Mesendoderm (in vitro differentiated cells): Measurements from ENCODE around the gene SGSH.
A peak's percentile ranks its signal among the peaks of the same experiment; 100 is the strongest.
"Not testable (repeated sequence)": the region's sequence is repeated elsewhere in the genome, so short reads cannot be mapped to it uniquely, and the experiment has no call there.

Experiments used
- DNase-seq: peaks from one replicate; pipeline ENCODE4 v3.0.0; 2013
- H2AK5ac ChIP-seq: 2 replicates; pipeline ENCODE4 v1.6.1; 2013; ENCODE audit warnings: low read length, inconsistent platforms
- H2BK120ac ChIP-seq: 2 replicates; pipeline ENCODE4 v1.6.1; 2013; ENCODE audit warnings: low read depth, mild to moderate bottlenecking, low read length, moderate library complexity, mixed read lengths
- H2BK15ac ChIP-seq: replicated peaks from 2 replicates; pipeline ENCODE4 v1.6.1; 2013; ENCODE audit warnings: low read depth, mild to moderate bottlenecking, moderate library complexity
- H2BK5ac ChIP-seq: 2 replicates; pipeline ENCODE4 v1.6.1; 2013; ENCODE audit warnings: low read length, inconsistent platforms
- H3K18ac ChIP-seq: 2 replicates; pipeline ENCODE4 v1.6.1; 2013; ENCODE audit warnings: mild to moderate bottlenecking, low read length, mixed read lengths
- H3K23ac ChIP-seq: one replicate; pipeline ENCODE4 v1.6.1; 2013; ENCODE audit warnings: low read length
- H3K27ac ChIP-seq: 2 replicates; pipeline ENCODE4 v1.5.1; 2013; ENCODE audit warnings: low read depth, mild to moderate bottlenecking, inconsistent platforms, low read length, moderate library complexity
- H3K27me3 ChIP-seq: 2 replicates; pipeline ENCODE4 v1.6.1; 2013; ENCODE audit warnings: low read length, control low read depth, mild to moderate bottlenecking, inconsistent platforms; ENCODE audit not compliant: insufficient read depth, poor library complexity
- H3K36me3 ChIP-seq: 2 replicates; pipeline ENCODE4 v1.6.1; 2013; ENCODE audit warnings: low read length, inconsistent platforms; ENCODE audit not compliant: control insufficient read depth, insufficient read depth
- H3K4ac ChIP-seq: one replicate; pipeline ENCODE4 v1.6.1; 2013; ENCODE audit warnings: low read depth, mild to moderate bottlenecking, low read length, moderate library complexity
- H3K4me1 ChIP-seq: 2 replicates; pipeline ENCODE4 v1.6.1; 2013; ENCODE audit warnings: low read depth, low read length, inconsistent platforms; ENCODE audit not compliant: control insufficient read depth
- H3K4me2 ChIP-seq: 2 replicates; pipeline ENCODE4 v1.6.1; 2013; ENCODE audit warnings: low read length
- H3K4me3 ChIP-seq: 2 replicates; pipeline ENCODE4 v1.5.1; 2013; ENCODE audit warnings: mild to moderate bottlenecking, low read length
- H3K56ac ChIP-seq: one replicate; pipeline ENCODE4 v1.6.1; 2013; ENCODE audit warnings: low read length
- H3K79me1 ChIP-seq: 2 replicates; pipeline ENCODE4 v1.6.1; 2013; ENCODE audit warnings: low read length, inconsistent platforms
- H3K79me2 ChIP-seq: 2 replicates; pipeline ENCODE4 v1.6.1; 2013; ENCODE audit warnings: mild to moderate bottlenecking, low read length; ENCODE audit not compliant: control insufficient read depth, insufficient read depth
- H3K9ac ChIP-seq: 2 replicates; pipeline ENCODE4 v1.6.1; 2013; ENCODE audit warnings: low read length, inconsistent platforms
- H4K5ac ChIP-seq: one replicate; pipeline ENCODE4 v1.6.1; 2013; ENCODE audit warnings: low read length
- H4K8ac ChIP-seq: one replicate; pipeline ENCODE4 v1.6.1; 2013; ENCODE audit warnings: low read depth, mild to moderate bottlenecking, control low read depth, low read length, moderate library complexity
- WGBS: extraction: QIAGEN DNeasy Blood & Tissue Kit; methylation state at CpG from one replicate; pipeline ENCODE4 v1.1.7; 2013; ENCODE audit warnings: low lambda C conversion rate, missing lambda C conversion rate; ENCODE audit not compliant: insufficient coverage; ENCODE audit errors: extremely low coverage; 5-methylcytosine and 5-hydroxymethylcytosine counted together

SGSH gene

DNA sequence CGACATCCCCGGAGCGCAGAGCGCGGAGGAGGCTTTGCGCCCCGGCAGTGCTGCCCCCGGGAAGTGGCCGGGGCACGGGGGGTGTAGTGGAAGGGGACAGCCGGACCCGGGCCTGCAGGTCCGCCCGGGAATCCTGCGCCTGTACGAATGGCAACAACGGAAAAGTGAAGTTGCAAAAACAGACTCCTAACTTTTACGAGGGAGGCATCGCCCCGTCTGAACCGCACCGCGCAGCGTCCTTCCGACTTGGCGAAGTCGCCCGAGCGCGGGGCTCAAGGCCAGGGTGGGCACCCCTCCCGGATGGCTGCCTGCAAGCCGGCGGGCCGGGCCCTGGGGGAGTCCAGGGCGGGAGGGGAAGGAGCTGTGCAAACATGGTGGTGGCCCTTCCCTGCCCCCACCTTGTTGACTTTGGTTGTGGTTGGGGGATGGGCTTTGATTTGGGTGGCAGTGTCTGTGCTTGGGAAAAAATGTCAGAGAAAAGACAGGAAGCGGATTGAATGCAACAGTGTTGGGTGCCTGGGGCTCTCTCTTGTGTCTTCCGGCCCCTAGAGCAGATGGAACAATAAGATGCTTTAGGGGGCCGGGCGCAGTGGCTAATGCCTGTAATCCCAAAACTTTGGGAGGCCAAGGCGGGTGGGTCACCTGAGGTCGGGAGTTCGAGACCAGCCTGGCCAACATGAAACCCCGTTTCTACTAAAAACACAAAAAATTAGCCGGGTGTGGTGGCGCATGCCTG is 41.2 kb upstream of the SGSH start:
- Histone ChIP-seq H3K18ac (peak overlapping the region; percentile 100), H2BK120ac (peak overlapping the region; percentile 98), H3K36me3 (no peaks in the 10 kb centered on the region), H3K23ac (peak overlapping the region; percentile 98), H3K27me3 (no peaks in the 10 kb centered on the region), H2BK5ac (peak overlapping the region; percentile 95), H3K27ac (peak overlapping the region; percentile 99), H3K79me1 (peaks cover 4% of the 10 kb centered on the region), H3K4me1 (peaks cover 7% of the 10 kb centered on the region), H2AK5ac (no peak overlapping the region), H2BK15ac (no peak overlapping the region), H3K4me3 (peak overlapping the region; percentile 81), H3K9ac (peak overlapping the region; percentile 98), H3K4me2 (peak overlapping the region; percentile 73), H3K79me2 (no peaks in the 10 kb centered on the region), H3K56ac (peak overlapping the region; percentile 99), H3K4ac (peak overlapping the region; percentile 100), H4K5ac (no peak overlapping the region), H4K8ac (peak overlapping the region; percentile 94)
- DNase-seq = peak; percentile 97
- no CpG with 5 or more reads among the region's 45 CpGs for WGBS

DNA sequence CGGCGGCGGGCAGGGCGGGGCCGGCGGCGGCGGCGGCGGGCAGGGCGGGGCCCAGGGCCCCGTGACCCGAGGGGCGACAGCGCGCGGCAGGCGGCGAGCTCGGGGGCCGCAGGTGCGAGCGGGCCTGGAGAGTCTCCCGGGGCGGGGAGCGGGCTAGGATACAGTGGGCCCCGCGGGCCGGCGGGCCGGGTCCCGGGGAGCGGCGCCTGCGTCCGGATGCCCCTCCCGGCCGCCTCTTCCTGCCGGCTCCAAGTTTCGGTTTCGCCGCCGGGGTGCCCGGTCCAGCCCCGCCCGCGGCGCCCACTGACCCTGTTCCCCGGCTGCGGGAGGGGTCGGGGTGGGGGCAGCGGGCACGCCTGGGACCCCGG is 40.6 kb upstream of the SGSH start, which contains the start of gene RNF213:
RNF213 (plus strand) TSS at position 62 of the 368 bp plus-strand sequence. CDS start 2,830 bp downstream, outside the sequence.
- H3K4me1 ChIP-seq = peaks cover 7% of the 10 kb centered on the region
- peak; percentile 51 for DNase-seq
- peak within 1 kb of the TSS; percentile 98 for H2BK120ac ChIP-seq
- no peak within 1 kb of the TSS for H2AK5ac ChIP-seq
- H2BK15ac ChIP-seq = no peak within 1 kb of the TSS
- no peaks in the 10 kb centered on the region for H3K79me2 ChIP-seq
- no peak within 1 kb of the TSS for H4K5ac ChIP-seq
- H3K4ac ChIP-seq = peak within 1 kb of the TSS; percentile 100
- H3K56ac ChIP-seq = peak within 1 kb of the TSS; percentile 99
- no CpG with 5 or more reads among the region's 54 CpGs for WGBS
- H3K9ac ChIP-seq = peak within 1 kb of the TSS; percentile 98
- H3K18ac ChIP-seq = peak within 1 kb of the TSS; percentile 100
- peak within 1 kb of the TSS; percentile 73 for H3K4me2 ChIP-seq
- H3K23ac ChIP-seq = peak within 1 kb of the TSS; percentile 98
- peak within 1 kb of the TSS; percentile 94 for H4K8ac ChIP-seq
- H2BK5ac ChIP-seq = peak within 1 kb of the TSS; percentile 95
- H3K4me3 ChIP-seq = peak within 1 kb of the TSS; percentile 81
- peak within 1 kb of the TSS; percentile 99 for H3K27ac ChIP-seq
- H3K27me3 ChIP-seq = no peaks in the 10 kb centered on the region
- no peaks in the 10 kb centered on the region for H3K36me3 ChIP-seq
- H3K79me1 ChIP-seq = peaks cover 4% of the 10 kb centered on the region

DNA sequence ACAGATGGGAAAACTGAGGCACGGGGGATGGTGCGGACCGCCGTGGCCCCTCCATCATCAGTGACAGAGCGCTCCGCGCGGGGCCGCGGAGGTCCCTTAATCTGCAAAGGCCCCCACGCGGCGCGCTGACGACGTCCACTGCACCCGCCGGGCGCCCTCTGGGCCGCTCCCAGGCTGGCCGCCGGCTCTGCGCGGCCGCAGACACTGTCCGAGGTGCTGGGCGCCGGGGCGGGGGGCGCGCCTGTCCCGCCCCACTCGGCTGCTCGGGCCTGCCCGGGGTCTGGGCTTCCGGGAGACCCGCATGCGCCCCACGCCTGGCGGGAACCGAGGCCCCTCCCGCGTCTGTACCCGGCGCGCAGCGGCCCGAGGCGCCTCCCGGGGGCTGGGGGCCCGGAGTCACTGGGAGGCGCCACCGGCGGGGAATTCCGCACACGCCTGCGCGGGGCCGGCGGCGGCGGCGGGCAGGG is 40.0 kb upstream of the SGSH start:
- H2BK5ac ChIP-seq = no peak overlapping the region
- H2AK5ac ChIP-seq = no peak overlapping the region
- WGBS = no CpG with 5 or more reads among the region's 63 CpGs
- H3K18ac ChIP-seq = peak overlapping the region; percentile 85
- H3K79me2 ChIP-seq = no peaks in the 10 kb centered on the region
- H3K56ac ChIP-seq = peak overlapping the region; percentile 81
- peak overlapping the region; percentile 91 for H3K27ac ChIP-seq
- H3K23ac ChIP-seq = no peak overlapping the region
- no peaks in the 10 kb centered on the region for H3K27me3 ChIP-seq
- H3K4me1 ChIP-seq = peaks cover 7% of the 10 kb centered on the region
- H3K36me3 ChIP-seq = no peaks in the 10 kb centered on the region
- peak overlapping the region; percentile 11 for H3K4me2 ChIP-seq
- peaks cover 4% of the 10 kb centered on the region for H3K79me1 ChIP-seq
- H2BK120ac ChIP-seq = peak overlapping the region; percentile 77
- peak overlapping the region; percentile 64 for H3K4ac ChIP-seq
- no peak overlapping the region for H3K4me3 ChIP-seq
- H2BK15ac ChIP-seq = no peak overlapping the region
- peak; percentile 80 for DNase-seq
- peak overlapping the region; percentile 59 for H3K9ac ChIP-seq
- H4K5ac ChIP-seq = no peak overlapping the region
- peak overlapping the region; percentile 67 for H4K8ac ChIP-seq

DNA sequence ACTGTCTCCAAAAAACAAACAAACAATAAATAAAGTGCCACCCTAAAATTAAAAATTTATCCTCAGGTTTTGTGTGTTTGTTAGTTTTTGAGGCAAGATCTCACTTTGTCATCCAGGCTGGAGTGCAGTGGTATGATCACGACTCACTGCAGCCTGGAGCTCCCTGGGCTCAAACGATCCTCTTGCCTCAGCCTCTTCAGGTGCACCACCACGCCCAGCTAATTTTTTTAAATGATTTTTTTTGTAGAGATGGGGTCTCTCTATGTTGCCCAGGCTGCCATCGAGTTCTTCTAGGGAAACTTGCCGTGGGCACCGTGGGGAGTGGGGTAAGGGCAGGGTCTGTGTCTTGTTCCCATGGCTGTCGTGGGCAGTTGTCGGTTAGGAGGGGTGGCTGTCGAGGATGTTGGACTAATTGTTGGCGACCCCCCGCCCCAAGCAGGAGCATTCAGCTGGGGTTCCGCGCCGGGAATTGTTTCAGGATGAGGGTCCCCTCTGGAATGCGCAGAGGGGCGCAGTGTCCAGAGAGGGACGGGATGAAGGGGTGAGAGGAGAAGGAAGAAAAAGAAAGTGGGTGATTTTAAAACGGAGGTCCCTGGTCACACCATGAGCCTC is 39.4 kb upstream of the SGSH start:
- Histone ChIP-seq H4K5ac (no peak overlapping the region), H4K8ac (no peak overlapping the region), H3K4me2 (peak overlapping the region; percentile 11), H3K27me3 (no peaks in the 10 kb centered on the region), H2BK15ac (no peak overlapping the region), H2AK5ac (no peak overlapping the region), H3K79me2 (no peaks in the 10 kb centered on the region), H3K79me1 (peaks cover 4% of the 10 kb centered on the region), H3K18ac (peak overlapping the region; percentile 85), H3K23ac (no peak overlapping the region), H2BK5ac (no peak overlapping the region), H3K4me1 (peaks cover 10% of the 10 kb centered on the region), H3K27ac (peak overlapping the region; percentile 91), H2BK120ac (peak overlapping the region; percentile 77), H3K56ac (peak overlapping the region; percentile 81), H3K9ac (peak overlapping the region; percentile 59), H3K4ac (peak overlapping the region; percentile 64), H3K36me3 (no peaks in the 10 kb centered on the region), H3K4me3 (no peak overlapping the region)
- DNase-seq = no peak
- WGBS = no CpG with 5 or more reads among the region's 18 CpGs

DNA sequence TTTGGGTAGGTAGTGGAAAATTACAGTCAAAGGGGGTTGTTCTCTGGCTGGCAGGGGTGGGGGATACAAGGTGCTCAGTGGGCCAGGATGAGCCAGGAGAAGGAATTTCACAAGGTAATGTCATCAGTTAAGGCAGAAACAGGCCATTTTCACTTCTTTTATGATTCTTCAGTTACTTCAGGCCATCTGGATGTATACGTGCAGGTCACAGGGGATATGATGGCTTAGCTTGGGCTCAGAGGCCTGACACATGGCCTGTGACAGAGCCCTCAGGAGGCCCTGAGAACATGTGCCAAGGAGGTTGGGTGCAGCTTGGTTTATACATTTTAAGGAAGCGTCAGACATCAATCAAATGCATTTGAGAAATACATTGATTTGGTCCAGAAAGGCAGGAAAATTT is 38.2 kb upstream of the SGSH start:
- Histone ChIP-seq H3K18ac (peak overlapping the region; percentile 68), H3K4me1 (peaks cover 10% of the 10 kb centered on the region), H3K27ac (peak overlapping the region; percentile 87), H3K56ac (peak overlapping the region; percentile 50)
- not testable (repeated sequence) for H2AK5ac ChIP-seq, H3K23ac ChIP-seq, H3K36me3 ChIP-seq, H4K8ac ChIP-seq, H3K4me2 ChIP-seq, H3K79me1 ChIP-seq, H3K79me2 ChIP-seq, H3K27me3 ChIP-seq, H3K4ac ChIP-seq, H3K9ac ChIP-seq, H2BK5ac ChIP-seq, H2BK15ac ChIP-seq, H3K4me3 ChIP-seq, H2BK120ac ChIP-seq, H4K5ac ChIP-seq
- peak; percentile 53 for DNase-seq
- no CpG with 5 or more reads among the region's 2 CpGs for WGBS
